T-helper 9 cell (primary cell): Measurements from ENCODE around the gene COL20A1.
"Not testable (repeated sequence)": the region's sequence is repeated elsewhere in the genome, so short reads cannot be mapped to it uniquely, and the experiment has no call there.

ENCODE experiments used
- DNase-seq: peaks from one replicate; pipeline ENCODE4 v3.0.0-alpha.2; 2020
- total RNA-seq, 2 donors: gene quantifications; one replicate each; lab custom pipeline; 2026; lab: John Stamatoyannopoulos, UW

The COL20A1 gene
- 0.14 to 0.97 reads per million in 2 donors for total RNA-seq

GRCh38 chr20:63292904-63293303 is at the start of gene COL20A1:
Gene COL20A1, plus strand, starts transcription at chr20:63293186. Its CDS starts 1,922 bp downstream, at chr20:63295108.
- DNase-seq: no peak

GRCh38 chr20:63243604-63244247 is 49.3 kb upstream of the COL20A1 start:
- no peak for DNase-seq

GRCh38 chr20:63244468-63244867 is 48.5 kb upstream of the COL20A1 start:
- DNase-seq: no peak

GRCh38 chr20:63246490-63247288 is 46.3 kb upstream of the COL20A1 start:
- DNase-seq: no peak

- no peak for DNase-seq
Measured at GRCh38 chr20:63247671-63248228, 45.2 kb upstream of the COL20A1 start.

GRCh38 chr20:63248835-63249591 is 44.0 kb upstream of the COL20A1 start:
- DNase-seq: no peak

GRCh38 chr20:63249891-63250290 is 43.1 kb upstream of the COL20A1 start:
- DNase-seq: no peak

GRCh38 chr20:63251350-63251749 is 41.6 kb upstream of the COL20A1 start:
- not testable (repeated sequence) for DNase-seq

GRCh38 chr20:63252284-63252711 is 40.7 kb upstream of the COL20A1 start:
- no peak for DNase-seq

- no peak for DNase-seq
Measured at GRCh38 chr20:63253065-63253437, 39.9 kb upstream of the COL20A1 start.

- no peak for DNase-seq
Measured at GRCh38 chr20:63253438-63254231, 39.4 kb upstream of the COL20A1 start.

- no peak for DNase-seq
Measured at GRCh38 chr20:63254232-63254605, 38.8 kb upstream of the COL20A1 start, which contains the start of gene NKAIN4. Gene NKAIN4, minus strand, starts transcription at chr20:63254463. Its CDS starts 13 bp downstream, at chr20:63254450.

- DNase-seq: no peak
Measured at GRCh38 chr20:63254606-63255384, 38.2 kb upstream of the COL20A1 start.

- DNase-seq: no peak
Measured at GRCh38 chr20:63255931-63256704, 36.9 kb upstream of the COL20A1 start.

GRCh38 chr20:63256954-63257353 is 36.0 kb upstream of the COL20A1 start:
- DNase-seq: no peak

GRCh38 chr20:63257629-63258028 is 35.4 kb upstream of the COL20A1 start:
- DNase-seq: no peak

- DNase-seq: no peak
Measured at GRCh38 chr20:63258781-63259180, 34.2 kb upstream of the COL20A1 start.

GRCh38 chr20:63259734-63260460 is 33.1 kb upstream of the COL20A1 start:
- no peak for DNase-seq

- no peak for DNase-seq
Measured at GRCh38 chr20:63260521-63260920, 32.5 kb upstream of the COL20A1 start.
